Activated CD4-positive, alpha-beta T cell treated with anti-CD3 and anti-CD28 coated beads, Interleukin-2, amount 10 ng/mL, durations not matched to agents 24 days and 14 days (primary cell): ENCODE measurements around the gene PTK6. TPM values are rescaled to one million over a fixed set of nuclear protein-coding genes. Genes with fewer than 3 reads are reported as not detected.

Experiments
- DNase-seq: peaks from one replicate; pipeline ENCODE4 v3.0.0; 2022
- H3K27ac Mint-ChIP-seq: one replicate; pipeline ENCODE4 v1.8.0; 2022; ENCODE audit warnings: mild to moderate bottlenecking, mixed read lengths
- H3K27me3 Mint-ChIP-seq: one replicate; pipeline ENCODE4 v1.8.0; 2022; ENCODE audit warnings: mixed read lengths
- H3K36me3 Mint-ChIP-seq: one replicate; pipeline ENCODE4 v1.8.0; 2022; ENCODE audit warnings: low read depth, mild to moderate bottlenecking, mixed read lengths
- H3K4me1 Mint-ChIP-seq: one replicate; pipeline ENCODE4 v1.8.0; 2021; ENCODE audit warnings: mixed read lengths
- H3K4me3 Mint-ChIP-seq: one replicate; pipeline ENCODE4 v1.8.0; 2022; ENCODE audit warnings: mild to moderate bottlenecking, moderate library complexity, mixed read lengths
- H3K9me3 Mint-ChIP-seq: one replicate; pipeline ENCODE4 v1.8.0; 2021; ENCODE audit warnings: mixed read lengths
- intact Hi-C: fragments of 100-400 bp; cut with micrococcal nuclease; formaldehyde crosslinking; loops from one replicate; pipeline ENCODE4 v1.15.1; 2023
- total RNA-seq: library from RNA; stranded (reverse); gene quantifications from 2 replicates; pipeline ENCODE4 v1.2.3, GENCODE V29; 2022

Gene PTK6
- total RNA-seq, 1 donor from 2014 or later, result 0.35 TPM

DNA sequence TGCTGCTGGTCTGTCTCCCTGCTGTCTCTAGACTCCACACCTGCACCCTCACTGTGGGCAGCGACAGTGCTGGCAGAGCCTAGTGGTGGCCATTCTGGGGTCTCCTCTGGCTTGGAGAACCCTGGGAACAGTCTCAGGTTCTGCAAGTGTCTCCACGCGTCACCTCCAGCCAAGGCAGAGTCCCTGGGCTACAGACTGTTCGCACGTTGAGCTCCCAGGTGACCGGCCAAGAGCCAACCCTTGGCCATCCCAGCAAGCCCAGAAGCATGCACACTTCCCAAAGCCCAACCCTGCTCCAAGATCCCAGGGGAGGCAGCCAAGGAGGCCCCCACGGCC lies 43.1 kb downstream of the PTK6 start:
- intact Hi-C loops, result no loop called here
- DNase-seq, result no peak
- H3K36me3 Mint-ChIP-seq, result no peaks in the 10 kb centered on the region
- H3K4me1 Mint-ChIP-seq, result peaks cover 2% of the 10 kb centered on the region
- H3K9me3 Mint-ChIP-seq, result peaks cover 10% of the 10 kb centered on the region
- no peak overlapping the region for H3K27ac Mint-ChIP-seq
- peaks cover 21% of the 10 kb centered on the region for H3K27me3 Mint-ChIP-seq
- no peak overlapping the region for H3K4me3 Mint-ChIP-seq

DNA sequence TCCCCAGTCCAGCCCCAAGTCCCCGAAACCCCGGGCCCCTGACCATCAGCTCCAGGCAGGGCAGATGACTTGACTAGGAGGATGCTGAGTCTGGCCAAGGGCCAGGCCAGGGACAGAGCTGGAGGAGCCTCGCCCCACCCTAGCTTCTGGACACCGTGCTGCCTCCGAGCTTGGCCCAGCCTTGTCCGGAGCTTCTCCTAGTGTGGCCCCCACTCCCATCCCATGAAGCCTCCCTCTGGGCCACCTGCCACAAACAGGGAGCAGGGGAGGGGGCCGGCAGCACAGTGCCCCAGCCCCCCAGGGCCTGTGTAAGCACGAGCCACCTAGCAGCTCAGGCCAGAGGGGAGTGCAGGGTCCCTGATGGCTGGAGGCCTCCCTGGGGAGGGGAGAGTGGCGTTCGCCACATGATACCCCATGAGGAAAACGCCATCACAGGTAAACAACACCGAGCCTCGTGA lies 43.6 kb downstream of the PTK6 start:
- Mint-ChIP-seq H3K9me3 (peaks cover 10% of the 10 kb centered on the region), H3K4me3 (no peak overlapping the region), H3K27me3 (peaks cover 24% of the 10 kb centered on the region), H3K27ac (no peak overlapping the region), H3K4me1 (peaks cover 2% of the 10 kb centered on the region), H3K36me3 (no peaks in the 10 kb centered on the region)
- intact Hi-C loops, result no loop called here
- no peak for DNase-seq

DNA sequence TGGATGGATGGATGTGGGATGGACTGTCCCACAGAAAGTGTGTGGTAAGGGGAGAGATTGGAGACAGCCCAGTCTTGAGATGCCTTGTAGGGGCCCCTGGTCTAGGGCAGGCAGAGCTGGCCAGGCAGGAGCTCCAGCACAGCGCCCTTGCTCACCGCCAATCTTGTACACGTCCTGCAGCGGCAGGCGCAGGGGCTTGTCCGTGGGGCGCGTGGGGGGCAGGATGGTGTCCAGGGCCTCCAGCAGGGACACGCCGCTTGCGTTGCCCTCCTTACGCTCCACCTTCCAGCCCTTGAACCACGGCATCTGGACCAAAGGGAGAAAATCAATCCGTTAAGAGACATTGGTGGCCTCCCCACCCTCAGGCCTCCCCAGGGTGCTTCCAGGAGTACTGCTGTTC lies 44.2 kb downstream of the PTK6 start:
- no peak for DNase-seq
- Mint-ChIP-seq H3K4me1 (peaks cover 2% of the 10 kb centered on the region), H3K4me3 (no peak overlapping the region), H3K9me3 (peaks cover 10% of the 10 kb centered on the region), H3K36me3 (no peaks in the 10 kb centered on the region), H3K27me3 (peaks cover 22% of the 10 kb centered on the region), H3K27ac (no peak overlapping the region)
- intact Hi-C loops, result no loop called here

DNA sequence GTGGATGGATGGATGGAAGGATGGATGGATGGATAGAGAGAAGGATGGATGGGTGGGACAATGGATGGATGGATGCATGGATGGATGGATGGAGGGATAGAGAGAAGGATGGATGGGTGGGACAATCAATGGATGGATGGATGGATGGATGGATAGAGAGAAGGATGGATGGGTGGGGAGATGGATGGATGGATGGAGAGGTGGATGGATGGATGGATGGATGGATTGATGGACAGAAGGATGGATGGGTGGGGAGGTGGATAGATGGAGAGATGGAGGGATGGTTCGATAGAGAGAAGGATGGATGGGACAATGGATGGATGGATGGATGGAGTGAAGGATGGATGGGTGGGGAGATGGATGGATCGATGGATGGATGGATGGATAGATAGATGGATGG lies 44.7 kb downstream of the PTK6 start:
- intact Hi-C loops, result no loop called here
- Mint-ChIP-seq H3K27ac (no peak overlapping the region), H3K9me3 (peaks cover 10% of the 10 kb centered on the region), H3K27me3 (peaks cover 18% of the 10 kb centered on the region), H3K36me3 (no peaks in the 10 kb centered on the region), H3K4me1 (peaks cover 2% of the 10 kb centered on the region), H3K4me3 (no peak overlapping the region)
- DNase-seq, result no peak

DNA sequence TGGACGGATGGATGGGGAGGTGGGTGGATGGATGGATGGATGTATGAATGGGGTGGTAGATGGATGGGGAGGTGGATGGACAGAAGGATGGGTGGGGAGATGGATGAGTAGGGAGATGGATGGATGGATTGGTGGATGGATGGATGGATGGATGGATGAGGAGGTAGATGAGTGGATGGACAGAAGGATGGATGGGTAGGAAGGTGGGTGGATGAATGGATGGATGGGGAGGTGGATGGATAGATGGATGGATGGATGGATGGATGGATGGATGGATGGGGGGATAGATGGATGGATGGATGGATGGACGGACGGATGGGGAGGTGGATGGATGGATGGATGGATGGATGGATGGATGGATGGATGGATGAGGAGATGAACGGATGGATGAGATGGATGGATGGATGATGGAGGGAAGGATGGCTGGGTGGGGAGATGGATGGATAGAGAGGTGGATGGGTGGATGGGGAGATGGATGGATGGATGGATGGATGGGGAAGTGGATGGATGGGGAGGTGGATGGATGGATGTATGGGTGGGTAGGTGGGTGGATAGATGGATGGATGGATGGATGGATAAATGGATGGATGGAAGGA lies 45.4 kb downstream of the PTK6 start:
- peaks cover 2% of the 10 kb centered on the region for H3K4me1 Mint-ChIP-seq
- no peak for DNase-seq
- intact Hi-C loops, result no loop called here

DNA sequence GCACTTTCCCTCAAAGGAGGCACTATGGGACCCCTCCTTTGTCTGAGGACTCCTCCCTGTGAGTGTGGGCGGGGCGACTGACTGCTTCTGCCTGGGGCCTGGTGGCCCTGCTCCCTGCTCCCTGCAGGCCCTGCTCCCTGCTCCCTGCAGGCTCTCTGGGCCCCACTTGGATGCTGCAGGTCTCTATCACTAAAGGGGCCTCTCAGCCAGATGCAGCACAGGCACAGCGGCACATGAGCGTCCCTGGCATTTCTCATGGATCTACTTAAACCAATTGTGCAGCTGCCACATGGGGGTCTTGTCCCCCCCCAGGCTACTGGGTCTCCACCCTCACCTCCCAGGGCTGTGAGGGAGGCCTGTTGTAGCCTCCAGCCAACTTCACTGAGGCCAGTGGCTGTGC lies 46.1 kb downstream of the PTK6 start:
- DNase-seq, result no peak
- no peaks in the 10 kb centered on the region for H3K36me3 Mint-ChIP-seq
- intact Hi-C loops, result no loop called here
- H3K9me3 Mint-ChIP-seq, result peaks cover 10% of the 10 kb centered on the region
- H3K27ac Mint-ChIP-seq, result no peak overlapping the region
- H3K27me3 Mint-ChIP-seq, result peaks cover 10% of the 10 kb centered on the region
- no peak overlapping the region for H3K4me3 Mint-ChIP-seq
- H3K4me1 Mint-ChIP-seq, result no peaks in the 10 kb centered on the region

More for the DNA sequence above, 45.4 kb downstream of the PTK6 start:
- Mint-ChIP-seq H3K9me3 (peaks cover 10% of the 10 kb centered on the region), H3K36me3 (no peaks in the 10 kb centered on the region), H3K27me3 (peaks cover 14% of the 10 kb centered on the region), H3K27ac (no peak overlapping the region), H3K4me3 (no peak overlapping the region)

DNA sequence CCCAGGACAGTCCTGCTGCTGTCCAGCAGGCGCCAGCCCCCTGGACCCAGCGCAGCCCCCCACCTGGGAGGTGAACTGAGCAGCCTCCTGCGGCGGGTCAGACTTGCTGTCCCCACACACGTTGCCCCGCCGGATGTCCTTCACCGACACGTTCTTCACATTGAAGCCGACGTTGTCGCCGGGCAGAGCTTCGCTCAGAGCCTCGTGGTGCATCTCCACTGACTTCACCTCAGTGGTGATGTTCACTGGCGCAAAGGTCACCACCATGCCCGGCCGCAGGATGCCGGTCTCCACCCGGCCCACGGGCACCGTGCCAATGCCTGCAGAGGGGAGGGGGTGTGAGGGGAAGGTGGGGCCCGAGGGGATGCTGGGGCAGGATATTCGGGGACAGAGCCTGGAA lies 46.8 kb downstream of the PTK6 start:
- no peaks in the 10 kb centered on the region for H3K36me3 Mint-ChIP-seq
- peaks cover 10% of the 10 kb centered on the region for H3K27me3 Mint-ChIP-seq
- H3K4me1 Mint-ChIP-seq, result no peaks in the 10 kb centered on the region
- no peak overlapping the region for H3K4me3 Mint-ChIP-seq
- no peak overlapping the region for H3K27ac Mint-ChIP-seq
- peaks cover 10% of the 10 kb centered on the region for H3K9me3 Mint-ChIP-seq
- DNase-seq, result no peak
- intact Hi-C loops, result no loop called here

DNA sequence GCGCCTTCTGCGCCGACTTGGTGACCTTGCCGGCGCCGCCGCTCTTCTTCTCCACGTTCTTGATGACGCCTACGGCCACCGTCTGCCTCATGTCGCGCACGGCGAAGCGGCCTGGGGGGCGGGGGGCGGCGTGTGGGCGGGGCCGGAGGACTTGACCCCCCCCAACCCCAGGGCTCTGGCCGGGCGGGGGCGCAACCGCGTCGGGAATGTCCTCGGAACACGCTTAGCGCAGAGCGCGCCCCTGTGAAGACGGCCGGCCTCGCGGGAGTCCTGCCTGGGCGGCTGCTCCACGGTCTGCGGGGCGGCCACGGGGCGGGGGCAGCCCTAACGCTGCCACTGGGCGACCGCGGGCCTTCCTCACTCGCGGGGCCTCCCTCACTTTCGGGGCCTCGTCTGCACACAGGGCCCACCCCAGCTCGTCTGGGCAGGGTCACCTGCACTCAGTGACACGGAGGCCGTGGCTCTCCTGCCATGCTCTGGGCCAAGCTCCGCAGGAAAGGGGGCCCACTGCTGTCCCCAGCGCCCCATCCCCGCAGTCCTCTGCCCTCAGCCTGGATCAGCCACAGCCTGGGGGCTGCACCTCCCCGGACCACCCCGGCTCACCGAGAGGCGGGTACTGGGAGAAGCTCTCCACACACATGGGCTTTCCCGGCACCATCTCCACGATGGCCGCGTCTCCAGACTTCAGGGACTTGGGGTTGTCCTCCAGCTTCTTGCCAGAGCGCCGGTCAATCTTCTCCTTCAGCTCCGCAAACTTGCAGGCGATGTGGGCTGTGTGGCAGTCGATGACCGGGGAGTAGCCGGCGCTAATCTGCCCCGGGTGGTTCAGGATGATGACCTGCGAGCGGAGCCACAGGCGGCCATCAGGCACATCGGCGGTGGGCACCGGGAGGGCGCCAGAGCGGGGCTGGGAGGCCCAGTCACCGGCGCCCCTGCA lies 48.6 kb downstream of the PTK6 start:
- Mint-ChIP-seq H3K4me3 (no peak overlapping the region), H3K27ac (no peak overlapping the region), H3K4me1 (no peaks in the 10 kb centered on the region), H3K27me3 (peaks cover 13% of the 10 kb centered on the region), H3K36me3 (no peaks in the 10 kb centered on the region), H3K9me3 (peaks cover 10% of the 10 kb centered on the region)
- intact Hi-C loops, result no loop called here
- no peak for DNase-seq

DNA sequence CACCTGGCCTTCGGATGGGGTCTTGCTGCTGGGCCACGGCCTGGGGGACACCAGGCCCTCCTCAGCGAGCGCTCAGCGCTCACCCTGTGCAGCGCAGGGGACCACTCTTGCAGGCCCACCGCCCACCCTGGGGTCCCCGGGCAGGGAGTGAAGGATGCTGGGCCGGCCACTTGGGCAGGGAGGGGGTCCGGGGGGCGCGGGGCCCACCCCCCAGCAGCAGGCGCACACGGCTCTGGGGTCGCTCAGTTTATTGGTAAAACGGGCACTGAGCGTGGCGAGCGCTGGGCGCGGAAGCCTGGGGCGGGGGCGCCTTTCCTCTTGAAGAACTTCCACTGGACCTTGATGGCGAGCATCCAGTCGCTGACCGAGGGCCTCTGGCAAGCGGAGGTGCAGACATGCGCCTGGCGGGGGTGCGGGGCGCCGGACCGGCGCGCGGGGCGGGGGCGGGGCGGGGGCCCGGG lies 49.4 kb downstream of the PTK6 start:
- Mint-ChIP-seq H3K4me3 (no peak overlapping the region), H3K27ac (no peak overlapping the region), H3K9me3 (peaks cover 9% of the 10 kb centered on the region), H3K4me1 (peaks cover 1% of the 10 kb centered on the region), H3K36me3 (no peaks in the 10 kb centered on the region), H3K27me3 (peaks cover 15% of the 10 kb centered on the region)
- intact Hi-C loops, result no loop called here
- DNase-seq, result no peak

DNA sequence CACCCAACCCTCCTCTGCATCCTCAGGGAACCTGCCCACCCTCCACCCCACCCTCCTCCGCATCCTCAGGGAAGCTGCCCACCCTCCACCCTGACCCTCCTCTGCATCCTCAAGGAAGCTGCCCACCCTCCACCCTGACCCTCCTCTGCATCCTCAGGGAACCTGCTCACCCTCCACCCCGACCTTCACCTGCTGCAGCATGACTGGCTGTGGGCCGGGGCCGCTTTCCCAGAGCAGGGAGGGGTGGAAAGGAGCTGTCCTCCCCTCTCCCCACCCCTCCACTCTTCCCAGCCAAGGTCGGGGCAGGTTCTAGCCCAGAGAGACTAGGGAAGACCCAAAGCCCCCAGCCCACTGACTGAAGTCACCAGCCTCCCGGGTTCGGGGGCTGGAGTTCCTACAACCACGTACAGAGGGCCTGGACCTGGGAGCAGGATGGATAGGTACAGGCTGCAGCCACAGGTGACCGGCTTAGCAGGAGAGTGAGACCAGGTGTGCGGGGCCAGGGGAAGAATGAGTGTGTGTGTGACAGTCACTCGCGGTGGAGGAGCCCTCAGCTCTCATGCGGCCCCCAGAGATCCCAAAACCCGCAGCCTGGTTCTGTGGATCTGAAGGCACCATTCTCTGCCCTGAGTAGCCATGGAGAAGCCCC lies 49.9 kb downstream of the PTK6 start:
- no peaks in the 10 kb centered on the region for H3K36me3 Mint-ChIP-seq
- H3K27me3 Mint-ChIP-seq, result peaks cover 18% of the 10 kb centered on the region
- H3K4me1 Mint-ChIP-seq, result peaks cover 1% of the 10 kb centered on the region
- DNase-seq, result no peak
- no peak overlapping the region for H3K4me3 Mint-ChIP-seq
- H3K27ac Mint-ChIP-seq, result no peak overlapping the region
- peaks cover 3% of the 10 kb centered on the region for H3K9me3 Mint-ChIP-seq
- intact Hi-C loops, result no loop called here

DNA sequence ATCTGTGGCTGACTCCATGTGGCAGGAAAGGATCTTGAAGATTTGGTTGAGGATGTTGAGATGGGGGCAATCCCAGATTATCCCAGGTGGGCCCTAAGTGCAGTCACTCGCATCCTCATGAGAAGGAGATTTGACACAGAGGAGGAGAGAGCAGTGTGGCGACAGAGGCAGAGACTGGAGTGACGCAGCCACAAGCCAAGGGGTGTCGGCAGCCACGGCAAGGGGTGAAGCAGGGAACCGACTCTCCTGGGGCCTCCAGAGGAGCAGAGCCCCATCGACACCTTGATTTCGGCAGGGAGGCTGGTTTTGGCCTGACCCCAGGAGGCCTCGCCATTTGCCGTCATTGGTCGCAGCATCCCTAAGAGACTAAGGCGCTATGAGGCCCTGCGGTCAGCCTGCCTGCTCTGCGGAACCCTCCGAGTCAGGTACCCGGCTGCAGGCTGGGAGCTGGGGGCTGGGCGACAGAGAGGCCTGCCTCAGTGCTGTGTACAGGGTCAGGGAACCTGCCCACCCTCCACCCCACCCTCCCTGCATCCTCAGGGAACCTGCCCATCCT lies 50.8 kb downstream of the PTK6 start:
- H3K4me1 Mint-ChIP-seq, result peaks cover 1% of the 10 kb centered on the region
- peaks cover 21% of the 10 kb centered on the region for H3K27me3 Mint-ChIP-seq
- H3K9me3 Mint-ChIP-seq, result no peaks in the 10 kb centered on the region
- no peak overlapping the region for H3K27ac Mint-ChIP-seq
- H3K4me3 Mint-ChIP-seq, result no peak overlapping the region
- no peaks in the 10 kb centered on the region for H3K36me3 Mint-ChIP-seq
- no peak for DNase-seq
- intact Hi-C loops, result no loop called here

DNA sequence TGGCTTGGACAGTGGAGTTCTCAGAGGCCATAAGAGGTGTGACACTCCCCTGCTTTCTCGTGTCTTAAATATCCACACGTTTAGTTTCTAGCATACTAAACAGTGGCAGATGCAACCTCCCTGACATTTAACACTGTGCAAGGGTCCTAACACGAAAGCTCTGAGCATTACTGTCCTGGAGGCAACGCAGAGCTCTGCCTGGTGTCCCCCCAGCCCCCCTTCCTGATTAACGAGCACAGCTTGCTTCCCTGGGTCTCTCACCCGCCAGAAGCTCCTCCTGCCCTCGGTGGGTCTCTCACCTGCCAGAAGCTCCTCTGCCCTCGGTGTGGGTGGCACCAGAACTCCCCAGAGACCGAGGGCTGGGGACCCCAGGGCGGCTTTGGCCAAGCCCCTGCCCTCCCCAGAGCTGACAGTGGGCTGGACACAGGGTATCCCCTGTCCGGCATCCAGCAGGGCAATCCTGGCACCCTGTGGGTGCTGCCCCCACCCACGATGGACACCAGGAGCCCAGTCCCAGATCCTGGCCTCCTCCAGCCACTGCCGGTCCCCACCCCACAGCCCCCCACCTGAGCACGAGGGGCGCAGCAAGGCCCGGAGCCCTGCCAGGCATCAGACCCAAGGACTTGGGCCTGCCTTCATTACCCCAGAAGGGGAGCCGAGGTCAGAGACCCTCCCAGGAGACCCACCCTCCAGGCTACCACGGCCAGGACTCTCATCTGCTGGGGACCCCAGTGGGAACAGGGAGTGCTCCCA lies 52.3 kb downstream of the PTK6 start:
- intact Hi-C loops, result no loop called here
- Mint-ChIP-seq H3K36me3 (no peaks in the 10 kb centered on the region), H3K27me3 (peaks cover 23% of the 10 kb centered on the region), H3K9me3 (no peaks in the 10 kb centered on the region), H3K27ac (no peak overlapping the region), H3K4me3 (no peak overlapping the region), H3K4me1 (peaks cover 1% of the 10 kb centered on the region)
- no peak for DNase-seq

DNA sequence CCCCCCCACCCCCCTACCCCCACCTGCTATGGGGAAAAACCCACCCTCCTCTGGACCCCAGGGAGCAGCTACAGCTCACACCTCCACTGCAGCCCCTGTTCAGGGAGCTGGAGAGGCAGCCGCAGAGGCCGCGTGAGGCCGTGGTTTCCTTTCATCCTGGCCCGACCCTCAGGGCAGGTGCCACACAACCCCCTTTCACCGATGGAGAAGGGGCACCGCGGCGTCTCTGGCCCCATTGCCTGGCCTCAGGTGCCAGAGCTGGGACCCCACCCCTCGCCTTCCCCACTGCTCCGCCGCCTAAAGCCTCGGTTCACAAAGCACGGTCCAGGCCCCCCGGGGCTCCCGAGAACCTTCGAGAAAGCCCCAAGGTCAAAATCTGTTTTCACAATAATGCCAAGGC lies 52.9 kb downstream of the PTK6 start:
- peaks cover 1% of the 10 kb centered on the region for H3K4me1 Mint-ChIP-seq
- H3K27me3 Mint-ChIP-seq, result peaks cover 20% of the 10 kb centered on the region
- intact Hi-C loops, result no loop called here
- no peak overlapping the region for H3K4me3 Mint-ChIP-seq
- no peak for DNase-seq
- no peaks in the 10 kb centered on the region for H3K9me3 Mint-ChIP-seq
- H3K36me3 Mint-ChIP-seq, result no peaks in the 10 kb centered on the region
- no peak overlapping the region for H3K27ac Mint-ChIP-seq
